Globus pallidus (tissue), 1 donor: ENCODE results near the gene LRSAM1.

ENCODE experiments used
- DNase-seq: peaks from one replicate; pipeline ENCODE4 v3.0.0-alpha.2; 2015; ENCODE audit warnings: low spot score

The LRSAM1 gene

DNA sequence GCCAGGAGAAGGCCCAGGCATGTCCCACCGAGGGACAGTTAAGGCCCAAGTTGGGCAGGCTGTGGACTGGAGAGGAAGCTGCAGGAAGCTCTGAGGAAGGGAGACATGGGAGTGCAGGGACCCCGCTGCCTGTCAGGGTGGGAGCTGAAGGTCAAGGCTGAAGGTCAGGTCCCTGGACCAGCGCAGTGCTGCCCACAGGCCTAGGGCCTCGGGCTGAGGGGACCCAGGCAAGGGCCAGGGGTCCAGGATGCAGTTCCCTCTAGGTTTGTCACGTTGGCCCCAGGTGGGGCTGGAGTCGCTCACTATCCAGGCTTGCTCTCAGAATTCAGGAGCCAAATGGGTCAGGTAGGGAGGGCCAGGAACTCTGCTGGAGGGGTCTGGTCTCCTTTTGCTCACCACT lies 84.1 kb downstream of the LRSAM1 start:
- DNase-seq = no peak

DNA sequence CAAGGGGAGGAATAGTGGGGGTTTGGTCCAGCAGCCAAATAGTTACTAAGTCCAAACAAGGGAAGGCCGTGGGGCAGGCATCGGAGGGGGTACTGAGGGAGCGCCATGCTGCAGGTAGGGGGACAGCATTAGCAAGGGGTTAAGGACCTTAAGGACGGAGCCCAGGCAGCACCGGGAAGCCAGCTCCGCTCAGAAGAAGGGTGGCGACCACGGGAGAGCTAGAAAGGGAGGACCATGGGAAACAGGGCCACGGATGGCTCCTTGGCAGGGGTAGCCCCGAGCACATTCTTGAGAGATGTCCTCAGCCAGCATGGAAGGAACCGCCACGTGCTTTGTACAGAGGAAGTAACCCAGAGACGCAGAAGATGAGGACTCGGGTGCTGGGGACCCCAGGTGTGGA lies 84.5 kb downstream of the LRSAM1 start:
- DNase-seq = no peak

DNA sequence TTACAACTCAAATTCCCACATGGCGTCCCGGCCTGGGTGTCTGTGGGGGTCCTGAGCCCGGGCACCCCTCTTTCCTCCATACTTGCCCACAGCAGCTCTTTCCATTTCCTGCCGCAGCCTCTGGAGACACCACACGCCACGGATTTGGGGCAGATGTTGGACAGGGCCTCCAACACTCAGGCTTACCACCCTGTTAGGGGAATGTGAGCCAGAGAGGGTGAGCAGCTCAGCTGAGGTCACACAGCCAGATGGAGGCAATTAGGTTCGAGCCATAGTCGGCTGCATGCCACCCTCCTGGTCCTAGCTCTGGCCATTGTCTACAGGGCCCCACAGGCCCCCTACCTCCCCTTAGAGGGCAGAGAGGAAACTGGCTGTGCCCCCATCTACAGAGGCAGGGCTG lies 85.2 kb downstream of the LRSAM1 start:
- DNase-seq = no peak

DNA sequence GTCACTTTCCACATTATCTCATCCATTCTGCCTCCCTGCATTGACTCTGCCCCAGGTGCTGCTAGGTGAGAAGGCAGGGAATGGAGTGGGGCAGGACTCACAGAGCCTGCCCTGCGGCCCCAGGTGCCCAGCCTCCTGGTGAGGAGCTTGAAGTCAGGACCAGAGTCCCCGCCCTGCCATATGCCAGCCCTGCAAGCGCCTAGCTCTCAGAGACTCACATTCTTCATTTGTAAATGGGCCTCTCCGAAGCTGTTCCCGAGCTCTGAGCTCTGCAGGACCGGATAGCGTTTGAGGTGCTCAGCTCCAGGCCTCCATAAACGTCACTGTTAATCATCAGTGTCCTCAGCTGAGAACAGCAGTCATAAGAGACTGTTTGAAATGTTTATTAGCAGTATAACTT lies 85.7 kb downstream of the LRSAM1 start:
- no peak for DNase-seq

DNA sequence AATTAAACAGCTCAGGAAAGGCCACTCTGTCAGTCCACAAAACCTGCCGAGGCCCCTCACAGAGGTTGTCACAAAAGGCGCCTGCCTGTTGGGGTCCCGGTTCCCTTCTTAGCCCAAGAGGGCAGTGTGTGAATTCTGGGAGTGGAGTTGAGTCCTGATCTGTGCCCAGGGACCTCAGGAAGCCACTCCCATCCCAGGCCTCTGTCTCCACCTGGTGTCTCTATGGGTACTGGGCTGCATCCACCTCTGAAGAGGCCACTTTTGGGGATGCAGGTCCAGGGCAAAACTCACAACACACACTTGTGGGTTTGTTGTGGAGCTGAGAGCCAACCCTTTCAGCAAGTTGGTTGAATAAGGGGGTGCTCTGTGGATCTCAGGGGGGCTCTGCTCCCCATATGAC lies 86.5 kb downstream of the LRSAM1 start:
- DNase-seq = no peak

DNA sequence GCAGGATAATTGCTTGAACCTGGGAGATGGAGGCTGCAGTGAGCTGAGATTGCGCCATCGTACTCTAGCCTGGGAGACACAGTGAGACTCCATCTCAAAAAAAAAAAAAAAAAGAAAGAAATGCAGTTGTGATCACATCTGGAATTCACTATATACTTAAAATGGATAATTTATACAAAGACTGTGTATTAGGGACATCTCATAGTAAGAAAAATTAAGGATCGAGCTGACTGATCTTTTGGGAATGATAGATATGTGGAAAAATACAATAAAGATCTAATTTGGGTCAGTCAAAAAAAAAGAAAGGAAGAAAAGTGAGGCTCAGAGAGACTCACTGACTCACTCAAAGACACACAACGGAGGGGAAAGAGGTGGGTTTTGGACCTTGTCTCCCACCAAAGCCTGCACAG lies 87.5 kb downstream of the LRSAM1 start:
- DNase-seq = no peak

DNA sequence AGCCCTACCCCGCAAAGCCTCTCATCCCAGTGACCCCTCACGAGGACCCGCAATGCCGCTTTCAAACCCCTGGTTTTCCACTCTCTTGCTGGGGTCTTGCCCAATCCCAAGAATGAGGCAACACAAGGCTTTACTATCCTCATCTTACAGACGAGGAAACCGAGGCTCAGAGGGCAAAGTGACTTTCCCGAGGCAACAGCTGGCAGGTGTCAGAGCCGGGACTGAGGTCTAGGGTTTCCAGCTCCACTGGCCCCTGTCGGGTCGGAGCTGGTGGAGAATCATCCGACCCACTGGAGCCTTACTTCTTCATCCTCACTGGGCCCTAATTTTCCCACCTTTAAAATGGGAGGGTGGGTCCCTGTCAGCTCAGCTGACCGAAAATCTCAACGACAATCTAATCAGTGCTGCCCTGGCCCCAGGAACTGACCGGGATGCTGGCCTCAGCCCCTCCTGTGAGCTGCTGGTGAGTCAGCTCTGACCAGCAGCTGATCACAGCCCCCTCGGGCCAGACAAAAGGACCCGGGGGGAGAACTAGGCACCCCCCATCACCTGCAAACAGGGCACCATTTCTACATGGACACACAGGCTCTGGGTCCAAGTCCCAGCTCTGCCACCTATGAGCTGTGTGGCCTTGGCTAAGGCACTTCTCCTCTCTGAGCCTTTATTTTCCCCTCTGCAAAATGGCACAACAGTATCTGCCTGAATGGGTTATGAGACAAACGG lies 88.1 kb downstream of the LRSAM1 start:
- DNase-seq = no peak

DNA sequence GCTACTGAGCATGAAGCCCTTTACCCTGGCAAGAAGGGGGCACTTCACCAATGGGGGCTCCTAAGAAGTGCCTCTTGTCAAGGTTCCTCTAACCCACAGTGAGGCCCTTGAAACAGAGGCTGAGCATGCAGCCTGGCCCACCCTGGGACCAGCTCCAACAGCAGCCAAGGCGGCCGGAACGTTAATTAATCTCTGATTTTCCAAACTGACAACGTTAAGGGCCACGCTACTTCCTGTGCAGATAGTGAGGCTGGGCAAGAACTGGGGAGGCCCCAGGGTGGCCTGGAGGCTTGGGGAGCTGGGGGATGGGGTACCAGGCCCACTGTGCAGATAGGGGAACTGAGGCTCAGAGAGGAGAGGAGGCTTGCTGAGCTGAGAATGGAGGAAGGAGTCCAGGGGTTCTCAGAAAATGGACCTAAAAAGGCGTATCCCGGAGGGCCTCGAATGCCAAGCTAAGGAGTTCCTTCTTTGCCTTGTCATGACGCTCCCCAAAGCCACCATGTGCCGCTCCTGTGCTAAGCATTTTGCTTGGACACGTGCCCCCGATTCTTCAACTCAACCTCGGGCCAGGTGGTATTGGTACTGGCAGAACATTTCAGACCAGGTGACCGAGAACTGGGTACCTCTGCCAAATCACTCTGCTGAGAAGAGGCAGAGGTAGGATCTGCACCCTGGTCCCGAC lies 88.8 kb downstream of the LRSAM1 start:
- no peak for DNase-seq

DNA sequence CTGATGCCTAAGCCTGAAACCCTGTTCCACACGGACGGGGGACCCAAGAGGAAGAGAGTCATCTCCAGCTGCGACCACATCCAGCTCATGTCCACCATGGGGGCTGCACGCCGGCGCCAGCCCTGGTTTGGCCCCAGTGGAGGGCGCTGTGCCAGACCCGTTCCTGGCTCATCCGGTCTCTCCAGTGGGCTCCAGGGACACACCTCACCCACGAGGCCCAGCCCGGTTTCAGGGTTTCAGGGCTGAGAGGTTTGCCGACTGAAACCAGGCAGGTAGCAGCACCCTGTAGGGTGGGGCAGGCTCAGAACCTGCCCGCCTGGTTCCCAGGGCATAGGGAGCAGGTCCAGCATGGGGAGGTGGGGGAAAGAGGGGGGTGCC lies 89.3 kb downstream of the LRSAM1 start:
- DNase-seq = no peak

DNA sequence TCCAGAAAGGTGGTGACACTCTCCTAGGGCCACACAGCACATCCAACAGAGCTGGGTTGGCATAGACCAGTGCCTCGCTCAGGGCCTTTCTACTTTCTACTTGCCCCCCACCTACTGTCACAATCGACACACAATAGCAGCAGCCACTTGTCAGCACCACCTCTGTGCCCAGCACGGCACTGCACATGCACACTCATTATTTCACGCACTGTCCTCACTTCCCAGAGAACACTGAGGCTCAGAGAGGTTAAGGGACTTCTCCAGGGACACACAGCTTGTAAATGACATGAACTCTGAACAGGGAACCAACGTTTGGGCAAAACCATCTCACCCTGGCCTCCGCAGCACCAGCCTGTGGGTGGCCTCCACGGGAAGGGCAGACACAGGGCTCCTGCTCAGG lies 89.9 kb downstream of the LRSAM1 start:
- no peak for DNase-seq

DNA sequence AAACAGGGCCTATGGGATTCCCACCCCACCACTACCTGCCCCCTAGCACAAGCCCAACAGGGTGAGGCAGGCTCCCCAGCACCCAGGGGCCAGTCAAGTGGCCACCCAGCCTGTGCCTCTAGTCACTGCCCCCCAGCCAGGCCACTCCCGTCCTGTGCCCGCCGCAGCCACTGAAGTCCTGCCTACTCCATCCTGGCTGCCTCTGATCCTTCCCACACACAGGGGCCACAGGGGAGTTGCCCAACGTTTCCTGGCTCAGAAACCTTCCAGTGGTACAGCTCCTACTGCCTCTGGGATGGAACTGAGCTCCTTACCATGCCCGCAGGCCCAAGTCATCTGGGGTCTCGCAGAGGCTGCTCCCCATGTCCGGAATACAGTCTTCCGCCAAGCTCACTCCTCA lies 90.6 kb downstream of the LRSAM1 start:
- DNase-seq = no peak

DNA sequence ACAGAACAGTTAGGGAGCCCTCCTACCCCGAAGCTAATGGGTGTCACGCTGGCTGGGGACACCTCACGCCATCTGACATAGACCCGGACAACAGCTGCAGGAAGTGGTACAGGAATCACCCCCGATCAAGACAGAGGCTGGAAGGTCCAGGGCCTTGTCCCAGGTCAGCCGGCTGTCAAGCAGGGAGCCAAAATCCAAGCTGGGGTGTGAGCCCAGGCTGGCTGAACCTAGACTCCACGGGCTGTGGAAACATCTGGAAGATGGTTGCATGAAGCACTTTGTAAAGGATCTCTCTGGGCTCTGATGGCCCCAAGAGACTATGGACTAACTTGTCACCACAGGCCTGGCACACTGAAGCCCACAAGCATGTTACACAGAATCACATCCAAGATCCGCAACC lies 91.9 kb downstream of the LRSAM1 start:
- no peak for DNase-seq

DNA sequence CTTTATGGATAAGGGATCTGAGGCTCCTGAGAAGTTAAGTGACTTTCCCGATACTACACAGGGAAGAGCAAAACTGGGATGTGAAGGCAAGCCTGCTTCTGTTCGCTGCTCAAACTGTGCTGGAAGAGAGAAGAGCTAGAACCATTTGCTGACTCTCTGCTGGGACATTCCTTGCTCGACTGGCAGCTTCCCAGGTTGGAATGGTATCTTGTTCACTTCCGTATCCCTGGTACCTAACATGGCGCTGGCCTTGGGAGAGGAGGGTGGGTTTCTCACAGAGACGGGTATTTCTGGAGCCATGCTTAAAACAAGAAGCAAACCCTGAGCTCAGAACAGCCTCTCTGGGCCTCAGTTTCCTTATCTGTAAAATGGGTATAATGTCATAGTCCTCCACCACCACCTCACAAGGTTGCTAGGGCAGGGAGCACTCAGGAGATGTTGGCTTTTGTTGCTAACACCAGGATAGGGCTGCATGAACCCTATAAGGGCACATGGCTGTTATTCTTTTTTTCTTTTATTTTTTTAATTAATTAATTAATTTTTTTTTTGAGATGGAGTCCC lies 92.7 kb downstream of the LRSAM1 start:
- no peak for DNase-seq

DNA sequence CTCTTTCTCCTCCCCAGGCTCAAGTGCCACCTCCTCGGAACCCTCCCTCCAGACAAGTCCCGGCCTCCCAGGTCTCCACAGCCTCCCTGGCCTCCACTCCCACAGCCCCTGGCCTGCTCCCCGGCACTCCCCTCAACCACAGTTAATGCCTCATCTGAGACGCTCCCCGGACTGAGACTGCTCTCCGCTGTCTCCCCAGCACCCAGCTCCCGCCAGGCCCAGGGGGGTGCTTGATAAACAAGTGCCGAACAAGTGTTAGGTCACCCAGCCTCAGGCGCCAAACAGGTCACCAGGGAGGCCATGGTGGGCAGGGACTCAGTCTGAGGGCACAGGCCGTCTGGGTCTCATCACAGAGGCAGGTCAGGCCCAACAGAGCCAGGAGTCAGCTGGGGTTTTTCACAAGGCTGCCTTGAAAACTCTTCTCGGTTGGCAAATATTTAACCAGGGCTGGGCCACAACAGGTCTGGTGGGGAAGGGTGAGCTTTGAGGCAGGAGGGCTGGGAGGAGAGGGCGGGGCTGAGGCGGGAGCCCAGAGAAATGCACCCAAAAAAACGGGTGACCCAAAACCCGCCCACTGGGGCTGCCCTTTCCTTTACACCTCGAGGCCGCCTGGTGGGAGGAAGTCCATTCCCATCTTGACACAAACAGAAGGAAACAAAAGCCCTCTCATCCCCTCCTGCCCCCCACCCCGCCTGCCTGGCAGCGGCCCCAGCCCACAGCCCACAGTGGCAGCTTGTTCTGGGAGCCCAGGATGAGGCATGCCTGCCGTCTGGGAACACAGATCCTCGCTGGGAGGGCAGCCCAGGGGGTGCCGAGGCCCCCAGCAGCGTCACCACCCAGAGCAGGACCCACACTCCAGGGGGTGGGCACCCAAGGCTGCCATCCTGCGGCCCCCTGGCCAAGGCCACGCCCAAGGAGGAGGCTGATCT lies 94.2 kb downstream of the LRSAM1 start:
- peak; percentile 82 for DNase-seq

DNA sequence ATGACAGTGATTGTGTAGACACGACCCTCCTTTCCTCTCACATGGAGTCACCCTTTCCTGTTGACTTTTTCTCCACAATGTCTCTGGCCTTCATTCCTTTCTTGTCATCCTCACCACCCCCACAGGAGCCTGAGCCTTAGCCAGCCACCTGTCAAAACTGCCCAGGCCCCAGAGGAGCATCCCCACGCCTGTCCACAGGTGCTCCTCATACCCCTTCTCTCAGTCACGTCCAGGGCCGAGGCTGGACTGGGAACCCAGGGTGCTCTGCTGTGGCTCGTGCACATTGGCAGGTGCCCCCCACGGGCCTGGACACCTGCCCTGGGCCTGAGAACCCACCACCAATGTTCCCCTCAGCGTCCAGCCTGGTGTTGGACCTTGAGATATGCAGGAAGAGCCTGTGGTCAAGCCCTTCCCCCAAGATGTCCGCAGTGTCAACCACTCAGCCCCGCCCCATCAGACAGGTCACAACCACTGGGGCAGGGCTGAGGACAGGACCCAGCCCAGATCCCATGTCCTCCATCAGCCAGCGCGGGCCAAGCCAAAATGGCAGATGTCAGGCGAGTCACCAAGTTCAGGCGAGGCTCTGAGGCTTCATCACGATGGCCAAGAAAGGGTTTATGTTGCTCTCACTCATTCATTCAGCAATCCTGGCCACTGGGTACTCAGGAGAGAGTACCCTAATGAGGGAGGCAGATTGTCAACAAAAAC lies 95.0 kb downstream of the LRSAM1 start:
- no peak for DNase-seq

DNA sequence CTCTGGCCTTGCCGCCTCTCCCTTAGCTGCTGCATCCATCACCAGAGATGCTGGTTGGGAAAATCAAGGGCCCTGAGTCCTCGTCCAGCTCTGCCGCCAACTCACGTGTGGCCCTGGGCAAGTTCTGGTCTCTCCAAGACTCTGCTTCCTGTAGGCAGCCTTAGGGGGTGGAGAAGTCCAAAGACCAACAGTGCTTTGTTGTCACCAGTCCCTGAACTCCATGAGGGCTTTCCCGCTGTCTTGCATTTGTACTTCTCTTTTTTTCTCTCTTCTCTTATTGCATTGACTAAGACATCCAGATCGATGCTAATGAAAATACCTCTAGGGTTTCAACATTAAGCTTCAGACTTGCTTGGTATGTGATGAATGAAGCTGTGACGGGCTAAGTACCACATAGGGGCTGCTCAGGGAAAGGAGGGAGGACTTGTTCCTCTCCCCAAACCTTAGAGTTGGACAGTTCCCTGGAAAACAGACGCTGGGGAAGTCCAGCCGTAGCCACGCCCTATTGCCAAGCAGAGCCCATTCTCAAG lies 97.1 kb downstream of the LRSAM1 start:
- no peak for DNase-seq

DNA sequence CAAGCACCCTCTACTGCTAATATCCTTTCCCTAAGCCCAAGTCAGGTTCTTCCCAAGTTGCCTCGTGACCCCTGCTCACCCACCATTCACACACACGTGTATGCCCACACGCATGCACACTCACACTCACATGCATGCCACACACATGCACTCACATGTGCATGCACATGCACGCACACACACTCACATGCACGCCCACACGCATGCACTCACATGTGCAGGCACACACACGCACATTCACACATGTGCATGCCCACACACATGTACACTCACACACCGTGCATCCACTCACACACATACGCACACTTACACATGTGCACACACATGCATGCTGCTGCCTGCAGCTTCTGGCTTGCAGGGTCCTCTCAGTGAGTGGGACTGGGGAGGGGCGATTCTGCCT lies 97.9 kb downstream of the LRSAM1 start:
- DNase-seq = no peak

DNA sequence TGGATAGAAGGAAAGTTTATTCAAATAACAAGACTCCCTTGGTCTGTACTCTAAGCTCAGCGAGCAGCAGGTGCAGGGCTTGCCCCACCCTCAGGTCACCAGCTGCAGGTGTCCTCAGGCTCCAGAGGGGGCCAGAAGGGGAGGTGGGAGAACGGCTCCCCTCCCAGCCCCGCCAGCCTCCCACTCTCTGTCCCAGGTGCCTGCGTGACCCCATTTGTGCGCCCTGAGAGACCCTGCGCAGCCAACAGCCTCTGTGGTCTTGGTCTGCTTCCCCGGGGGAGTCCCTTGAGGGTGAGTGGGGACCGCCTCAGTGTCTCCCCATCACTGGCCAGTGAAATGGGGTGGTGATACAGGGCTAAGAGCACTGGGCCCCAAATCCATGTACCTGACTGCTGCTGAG lies 98.4 kb downstream of the LRSAM1 start:
- no peak for DNase-seq

DNA sequence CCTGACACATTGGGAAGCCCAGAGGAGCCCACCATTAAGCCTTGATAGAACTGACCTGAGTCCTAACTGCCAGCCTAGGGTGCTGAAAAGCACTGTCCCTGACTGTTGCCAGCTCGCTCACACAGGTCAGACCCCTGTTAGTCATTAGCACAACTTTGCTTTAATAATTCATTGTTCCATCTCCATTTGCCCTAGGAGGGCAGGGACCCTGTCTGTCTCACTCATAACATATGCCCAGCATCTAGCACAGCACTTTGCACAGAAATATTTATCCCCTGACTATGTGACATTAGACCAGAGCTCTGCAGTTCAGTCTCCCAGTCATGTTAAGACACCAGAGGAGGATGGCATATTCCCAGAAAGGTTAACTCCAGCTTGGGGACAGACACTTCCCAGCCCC lies 99.0 kb downstream of the LRSAM1 start:
- DNase-seq = no peak

DNA sequence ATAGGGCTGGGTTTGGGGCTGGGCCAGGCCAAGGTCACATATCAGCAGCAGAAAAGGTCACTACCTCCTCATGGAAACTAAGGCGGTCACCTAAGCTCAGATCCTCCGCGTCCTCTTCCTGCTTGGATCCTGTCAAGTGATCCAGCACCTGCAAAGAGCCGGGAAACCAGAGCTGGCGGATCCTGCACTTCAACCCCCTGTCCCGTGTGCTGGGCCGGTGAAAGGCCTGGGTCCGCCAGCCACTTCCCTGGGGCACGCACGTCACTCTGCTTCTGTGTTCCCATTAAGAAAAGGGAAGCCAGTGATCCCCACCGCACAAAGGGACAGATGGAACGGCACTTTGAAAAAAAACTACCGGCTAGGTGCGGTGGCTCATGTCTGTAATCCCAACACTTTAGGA lies 99.4 kb downstream of the LRSAM1 start:
- no peak for DNase-seq
